Activated B cell treated with CpG ODN at 0.5 μM for 24 hours (primary cell): Measurements from ENCODE around the gene C9. TPM values are rescaled to one million over a fixed set of nuclear protein-coding genes. Genes with fewer than 3 reads are reported as not detected.

Source experiments
- ATAC-seq: fragments of 200-7000 bp; cut with Tn5 transposase; one replicate; pipeline ENCODE4 v1.10.0; 2021; ENCODE audit warnings: low read depth, mild to moderate bottlenecking, moderate library complexity
- CTCF ChIA-PET: fragments of 350-600 bp; sonication (Branson Sonifier 250); formaldehyde crosslinking; loops from one replicate; lab custom pipeline; 2021; ENCODE audit warnings: antibody characterized with exemption; lab: Charles Lee
- POLR2A ChIA-PET: fragments of 350-600 bp; sonication (Branson Sonifier 250); formaldehyde crosslinking; loops from one replicate; lab custom pipeline; 2021; ENCODE audit warnings: antibody characterized with exemption; lab: Charles Lee
- DNase-seq: peaks from one replicate; pipeline ENCODE4 v3.0.0; 2022
- H3K27ac Mint-ChIP-seq: one replicate; pipeline ENCODE4 v1.8.0; 2020; ENCODE audit warnings: mixed read lengths
- H3K27me3 Mint-ChIP-seq: one replicate; pipeline ENCODE4 v1.8.0; 2021; ENCODE audit warnings: mixed read lengths
- H3K36me3 Mint-ChIP-seq: one replicate; pipeline ENCODE4 v1.8.0; 2021; ENCODE audit warnings: low read depth, mixed read lengths
- H3K4me1 Mint-ChIP-seq: one replicate; pipeline ENCODE4 v1.8.0; 2021; ENCODE audit warnings: mixed read lengths
- H3K4me3 Mint-ChIP-seq: one replicate; pipeline ENCODE4 v1.8.0; 2020; ENCODE audit warnings: mild to moderate bottlenecking, mixed read lengths
- H3K9me3 Mint-ChIP-seq: one replicate; pipeline ENCODE4 v1.8.0; 2020; ENCODE audit warnings: mixed read lengths
- intact Hi-C: fragments of 100-400 bp; cut with micrococcal nuclease; formaldehyde crosslinking; loops from one replicate; pipeline ENCODE4 v1.15.1; 2024
- total RNA-seq: library from RNA; stranded (reverse); gene quantifications from 2 replicates; pipeline ENCODE4 v1.2.3, GENCODE V29; 2022
- TF ChIP-seq, protein P1 (sequence below): fragments of 200-600 bp; IDR thresholded peaks from one replicate; pipeline ENCODE4 v1.8.0; 2022; ENCODE audit warnings: antibody characterized with exemption, mild to moderate bottlenecking

C9 gene
- total RNA-seq, 1 donor from 2014 or later = not detected

DNA sequence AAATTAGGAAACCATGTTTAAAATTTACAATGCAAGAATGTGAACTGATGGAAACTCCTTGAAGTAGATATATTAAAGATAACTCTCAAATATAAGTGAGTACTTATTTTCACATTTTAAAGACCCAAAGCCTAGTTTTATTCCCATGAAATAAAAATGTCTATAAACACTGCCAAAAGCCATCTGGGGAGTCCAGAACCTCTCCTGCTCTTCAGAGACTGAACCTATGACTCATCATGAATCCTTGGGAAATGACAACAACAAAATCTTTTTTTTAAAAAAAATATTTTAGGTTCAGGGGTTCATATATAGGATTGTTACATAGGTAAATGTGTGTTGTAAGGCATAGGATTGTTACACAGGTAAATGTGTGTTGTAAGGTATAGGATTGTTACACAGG, 111.1 kb downstream of the C9 start:
- ATAC-seq (no peak), DNase-seq (no peak)
- no peak overlapping the region for H3K4me3 Mint-ChIP-seq
- H3K4me1 Mint-ChIP-seq = no peaks in the 10 kb centered on the region
- peaks cover 13% of the 10 kb centered on the region for H3K9me3 Mint-ChIP-seq
- TF ChIP-seq, protein P1, sequence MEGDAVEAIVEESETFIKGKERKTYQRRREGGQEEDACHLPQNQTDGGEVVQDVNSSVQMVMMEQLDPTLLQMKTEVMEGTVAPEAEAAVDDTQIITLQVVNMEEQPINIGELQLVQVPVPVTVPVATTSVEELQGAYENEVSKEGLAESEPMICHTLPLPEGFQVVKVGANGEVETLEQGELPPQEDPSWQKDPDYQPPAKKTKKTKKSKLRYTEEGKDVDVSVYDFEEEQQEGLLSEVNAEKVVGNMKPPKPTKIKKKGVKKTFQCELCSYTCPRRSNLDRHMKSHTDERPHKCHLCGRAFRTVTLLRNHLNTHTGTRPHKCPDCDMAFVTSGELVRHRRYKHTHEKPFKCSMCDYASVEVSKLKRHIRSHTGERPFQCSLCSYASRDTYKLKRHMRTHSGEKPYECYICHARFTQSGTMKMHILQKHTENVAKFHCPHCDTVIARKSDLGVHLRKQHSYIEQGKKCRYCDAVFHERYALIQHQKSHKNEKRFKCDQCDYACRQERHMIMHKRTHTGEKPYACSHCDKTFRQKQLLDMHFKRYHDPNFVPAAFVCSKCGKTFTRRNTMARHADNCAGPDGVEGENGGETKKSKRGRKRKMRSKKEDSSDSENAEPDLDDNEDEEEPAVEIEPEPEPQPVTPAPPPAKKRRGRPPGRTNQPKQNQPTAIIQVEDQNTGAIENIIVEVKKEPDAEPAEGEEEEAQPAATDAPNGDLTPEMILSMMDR = no peak
- CTCF ChIA-PET = no interaction called here
- H3K27me3 Mint-ChIP-seq = peaks cover 8% of the 10 kb centered on the region
- H3K27ac Mint-ChIP-seq = no peak overlapping the region
- POLR2A ChIA-PET = no interaction called here
- intact Hi-C loops = no loop called here
- H3K36me3 Mint-ChIP-seq = no peaks in the 10 kb centered on the region

DNA sequence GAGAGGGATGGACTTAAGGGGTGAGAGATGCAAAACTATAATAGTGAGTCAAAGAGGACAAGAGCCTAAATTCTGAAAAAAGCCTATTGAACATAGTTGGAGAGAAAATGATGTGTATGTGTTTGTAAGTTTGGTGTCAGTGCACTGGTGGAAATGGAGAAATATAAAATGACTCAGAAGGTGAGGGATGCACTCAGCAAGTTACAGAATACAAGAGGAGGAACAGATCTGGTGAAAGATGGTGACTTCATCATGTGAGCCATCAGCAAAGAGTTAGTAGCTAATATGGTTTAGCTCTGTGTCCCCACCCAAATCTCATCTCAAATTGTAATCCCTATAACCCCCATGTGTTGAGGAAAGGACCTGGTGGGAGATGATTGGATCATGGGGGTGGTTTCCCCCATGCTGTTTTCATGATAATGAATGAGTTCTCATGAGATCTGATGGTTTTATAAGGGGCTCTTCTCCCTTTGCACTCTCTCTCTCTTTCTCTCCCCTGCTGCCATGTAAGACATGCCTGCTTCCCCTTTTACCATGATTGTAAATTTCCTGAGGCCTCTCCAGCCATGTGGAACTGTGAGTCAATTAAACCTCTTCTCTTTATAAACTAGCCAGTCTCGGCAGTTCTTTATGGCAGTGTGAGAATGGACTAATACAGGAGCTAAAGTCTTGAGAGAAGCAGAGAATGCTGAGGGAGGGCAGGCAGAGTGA, 114.6 kb downstream of the C9 start:
- ATAC-seq (no peak), DNase-seq (no peak)
- H3K27me3 Mint-ChIP-seq = peaks cover 8% of the 10 kb centered on the region
- TF ChIP-seq, protein P1 = no peak
- H3K36me3 Mint-ChIP-seq = no peaks in the 10 kb centered on the region
- ChIA-PET CTCF (no interaction called here), POLR2A (no interaction called here)
- no peaks in the 10 kb centered on the region for H3K4me1 Mint-ChIP-seq
- peaks cover 13% of the 10 kb centered on the region for H3K9me3 Mint-ChIP-seq
- H3K4me3 Mint-ChIP-seq = no peak overlapping the region
- H3K27ac Mint-ChIP-seq = no peak overlapping the region
- intact Hi-C loops = no loop called here

DNA sequence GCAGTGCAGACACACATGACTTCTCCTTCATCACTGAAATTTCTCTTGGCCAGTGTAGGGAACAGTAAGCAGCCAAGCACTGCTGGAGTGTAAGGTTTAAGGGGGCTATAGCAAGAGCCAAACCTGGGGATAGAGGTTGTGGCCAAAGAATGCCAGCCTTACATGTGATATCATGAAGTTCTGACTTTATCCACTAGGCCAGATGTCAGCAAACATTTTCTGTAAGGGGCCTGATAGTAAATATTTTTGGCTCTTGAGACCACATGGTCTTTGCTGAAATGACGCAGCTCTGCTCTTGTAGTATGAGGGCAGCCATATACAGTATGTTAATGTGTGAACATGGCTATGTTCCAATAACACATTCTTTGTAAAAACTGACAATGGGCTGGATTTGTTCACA, 115.2 kb downstream of the C9 start:
- H3K27ac Mint-ChIP-seq = no peak overlapping the region
- peaks cover 13% of the 10 kb centered on the region for H3K9me3 Mint-ChIP-seq
- CTCF ChIA-PET = no interaction called here
- H3K27me3 Mint-ChIP-seq = peaks cover 6% of the 10 kb centered on the region
- ATAC-seq (no peak), DNase-seq (no peak)
- POLR2A ChIA-PET = no interaction called here
- no peaks in the 10 kb centered on the region for H3K36me3 Mint-ChIP-seq
- TF ChIP-seq, protein P1 = no peak
- H3K4me3 Mint-ChIP-seq = no peak overlapping the region
- no peaks in the 10 kb centered on the region for H3K4me1 Mint-ChIP-seq
- intact Hi-C loops = no loop called here

DNA sequence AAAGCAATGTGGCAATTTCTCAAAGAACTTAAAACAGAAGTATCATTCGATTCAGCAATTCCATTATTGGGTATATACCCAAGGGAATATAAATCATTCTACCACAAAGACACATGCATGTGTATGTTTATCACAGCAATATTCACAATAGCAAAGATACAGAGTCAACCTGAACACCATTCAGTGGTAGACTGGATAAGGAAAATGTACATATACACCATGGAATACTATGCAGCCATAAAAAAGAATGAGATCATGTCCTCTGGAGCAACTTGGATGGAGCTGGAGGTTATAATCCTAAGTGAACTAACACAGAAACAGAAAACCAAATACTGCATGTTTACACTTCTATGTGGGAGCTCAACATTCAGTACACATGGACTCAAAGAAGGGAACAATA, 123.5 kb downstream of the C9 start:
- Mint-ChIP-seq H3K4me3 (no peak overlapping the region), H3K36me3 (no peaks in the 10 kb centered on the region), H3K27ac (no peak overlapping the region), H3K9me3 (peaks cover 13% of the 10 kb centered on the region), H3K4me1 (no peaks in the 10 kb centered on the region), H3K27me3 (peaks cover 2% of the 10 kb centered on the region)
- no peak for DNase-seq
- TF ChIP-seq, protein P1 = no peak
- intact Hi-C loops = no loop called here
- no peak for ATAC-seq
- POLR2A ChIA-PET = no interaction called here
- CTCF ChIA-PET = no interaction called here

DNA sequence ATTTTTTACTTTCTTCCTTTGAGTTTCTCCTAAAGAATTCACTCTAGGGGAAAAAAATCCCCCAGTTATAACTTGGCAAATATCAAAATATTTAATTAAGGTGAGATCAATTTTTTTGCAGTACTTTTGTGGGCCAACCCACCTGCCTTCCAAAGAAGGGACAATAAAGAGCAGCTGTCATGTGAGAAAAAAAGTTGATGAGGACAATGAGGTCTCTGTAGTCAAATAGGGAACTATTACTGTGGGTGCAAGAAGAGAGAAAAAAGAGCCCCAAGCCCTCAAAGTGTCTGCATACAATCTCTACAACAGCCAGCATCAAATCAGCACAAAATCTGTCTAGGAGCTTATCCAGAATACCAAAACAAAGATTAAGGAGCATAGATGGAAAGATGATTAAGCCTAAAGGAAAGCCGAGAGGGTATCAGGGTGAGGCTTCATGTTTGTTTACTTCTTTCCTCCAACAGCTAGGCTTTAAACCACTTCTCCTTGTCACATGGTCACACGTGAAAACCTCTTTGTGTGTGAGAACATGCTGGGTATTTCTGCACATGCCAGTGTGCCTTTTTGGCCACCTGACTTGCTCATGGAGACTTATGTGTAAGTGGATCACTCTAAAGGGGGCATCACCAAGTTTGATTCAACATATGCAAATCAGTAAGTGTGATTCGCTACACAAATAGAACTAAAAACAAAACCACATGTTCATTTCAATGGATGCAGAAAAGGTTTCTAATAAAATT, 125.8 kb downstream of the C9 start:
- H3K9me3 Mint-ChIP-seq = peaks cover 13% of the 10 kb centered on the region
- H3K4me3 Mint-ChIP-seq = no peak overlapping the region
- no peaks in the 10 kb centered on the region for H3K4me1 Mint-ChIP-seq
- DNase-seq = no peak
- intact Hi-C loops = no loop called here
- no peak overlapping the region for H3K27ac Mint-ChIP-seq
- POLR2A ChIA-PET = no interaction called here
- no peaks in the 10 kb centered on the region for H3K36me3 Mint-ChIP-seq
- no peaks in the 10 kb centered on the region for H3K27me3 Mint-ChIP-seq
- TF ChIP-seq, protein P1 = no peak
- CTCF ChIA-PET = no interaction called here
- no peak for ATAC-seq
